H7 (cell line): ENCODE results near the gene SBF1. TPM values are rescaled to one million over a fixed set of nuclear protein-coding genes. Genes with fewer than 3 reads are reported as not detected.

ENCODE experiments used
- DNase-seq: peaks from one replicate; pipeline ENCODE4 v3.0.0; 2012
- H3K27me3 ChIP-seq: 2 replicates; pipeline ENCODE4 v1.6.0; 2011; ENCODE audit warnings: mild to moderate bottlenecking, low read length; ENCODE audit not compliant: control insufficient read depth, insufficient read depth
- H3K36me3 ChIP-seq: replicated peaks from 2 replicates; pipeline ENCODE4 v1.5.1; 2011; ENCODE audit warnings: low read length; ENCODE audit not compliant: control insufficient read depth, insufficient read depth
- H3K4me3 ChIP-seq: 2 replicates; pipeline ENCODE4 v1.5.1; 2011; ENCODE audit warnings: low read depth, mild to moderate bottlenecking, control low read depth, low read length, moderate library complexity; ENCODE audit not compliant: insufficient read depth
- total RNA-seq: library from RNA; depleted of rRNA; stranded (reverse); fragments of >200 nt; shearing (Covaris generic); gene quantifications from 2 replicates; pipeline ENCODE4 v1.2.3, GENCODE V29; 2014

The SBF1 gene
- total RNA-seq, 1 experiment from 2014 or later, result 53.8 TPM

DNA sequence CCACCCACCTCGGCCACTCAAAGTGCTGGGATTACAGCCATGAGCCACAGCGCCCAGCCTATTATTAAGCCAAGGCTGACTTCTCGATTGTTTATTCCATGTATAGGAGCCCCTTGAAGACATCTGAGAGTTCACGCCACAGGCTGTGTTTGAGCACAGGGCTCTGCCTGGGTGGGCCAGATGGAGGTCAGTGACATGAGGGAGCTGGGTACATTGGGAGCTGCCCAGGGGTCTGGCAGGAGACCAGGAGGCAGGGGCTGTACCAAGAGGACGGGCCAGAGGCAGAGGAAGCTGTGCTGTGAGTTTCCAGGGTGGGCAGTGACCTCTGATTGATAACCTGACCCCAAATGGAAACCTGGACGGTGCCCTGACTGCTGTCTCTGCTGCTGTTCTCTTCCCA is 27.3 kb upstream of the SBF1 start:
- Histone ChIP-seq H3K4me3 (no peak overlapping the region), H3K27me3 (no peaks in the 10 kb centered on the region), H3K36me3 (no peaks in the 10 kb centered on the region; the same call in 1 of the 2 replicates)
- no peak for DNase-seq

DNA sequence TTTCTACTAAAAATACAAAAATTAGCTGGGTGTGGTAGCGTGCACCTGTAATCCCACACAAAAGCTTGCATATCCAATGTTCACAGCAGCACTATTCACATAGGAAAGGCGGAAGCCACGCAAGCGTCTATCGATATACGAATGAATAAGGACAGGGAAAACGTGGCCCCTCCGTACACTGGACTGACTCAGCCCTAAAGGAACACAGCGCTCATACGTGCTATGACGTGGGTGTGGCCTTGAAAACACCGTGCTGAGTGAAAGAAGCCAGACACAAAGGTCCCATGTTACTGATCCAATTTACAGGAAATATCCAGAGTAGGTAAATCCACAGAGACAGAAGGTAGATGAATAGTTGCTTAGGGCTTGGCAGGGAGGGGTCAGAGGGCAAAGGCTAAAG is 25.6 kb upstream of the SBF1 start:
- Histone ChIP-seq H3K27me3 (no peaks in the 10 kb centered on the region), H3K4me3 (no peak overlapping the region), H3K36me3 (no peaks in the 10 kb centered on the region; the same call in 1 of the 2 replicates)
- no peak for DNase-seq

DNA sequence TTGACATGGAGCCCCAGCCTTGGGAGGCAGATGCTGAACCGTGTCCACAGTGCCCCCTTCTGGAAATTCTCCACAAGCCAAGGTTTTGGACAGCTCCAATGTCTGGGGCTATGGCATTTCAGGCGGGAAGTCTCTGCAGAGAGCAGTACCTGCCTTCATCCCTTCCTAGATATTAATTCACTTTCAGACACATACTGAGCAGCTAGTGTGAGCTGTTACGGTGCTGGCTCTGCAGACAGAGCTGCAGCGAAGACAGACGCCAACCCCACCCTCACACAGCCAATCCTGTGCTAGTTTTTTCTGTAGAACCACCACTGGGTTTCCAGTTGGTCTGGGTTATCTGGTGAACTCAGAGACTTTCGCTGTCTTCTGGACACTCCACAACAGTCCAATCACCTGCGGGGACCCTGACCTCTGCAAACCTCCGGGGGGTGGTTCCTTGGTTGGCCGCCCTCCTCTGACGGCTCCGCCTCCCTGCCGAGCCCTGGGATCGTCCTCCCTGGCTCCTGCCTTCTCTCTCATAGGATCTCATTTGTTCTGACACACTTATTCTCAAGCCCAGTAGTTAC is 23.6 kb upstream of the SBF1 start:
- no peaks in the 10 kb centered on the region for H3K36me3 ChIP-seq
- no peak overlapping the region for H3K4me3 ChIP-seq
- peak; percentile 90 for DNase-seq
- H3K27me3 ChIP-seq, result no peaks in the 10 kb centered on the region

DNA sequence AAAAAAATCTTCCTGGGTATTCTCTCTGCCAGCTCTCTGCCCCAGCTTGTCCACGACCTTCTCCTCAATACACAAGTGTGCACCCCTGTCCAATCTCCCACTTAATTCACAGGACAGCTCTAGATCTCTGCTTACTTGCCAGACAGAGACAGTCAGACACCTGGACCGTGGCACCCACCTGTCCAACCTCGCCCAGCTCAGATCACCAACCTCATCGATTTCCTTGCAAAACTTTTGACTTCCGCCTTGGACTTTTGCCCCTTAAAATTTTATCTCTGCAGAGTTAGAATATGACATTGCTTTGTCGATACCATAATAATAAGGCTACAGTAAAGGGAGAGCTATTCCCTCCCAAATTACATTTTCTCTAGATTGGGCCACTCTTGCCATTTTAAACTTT is 22.3 kb upstream of the SBF1 start:
- H3K27me3 ChIP-seq, result no peaks in the 10 kb centered on the region
- no peak overlapping the region for H3K4me3 ChIP-seq
- H3K36me3 ChIP-seq, result no peaks in the 10 kb centered on the region
- DNase-seq, result no peak

DNA sequence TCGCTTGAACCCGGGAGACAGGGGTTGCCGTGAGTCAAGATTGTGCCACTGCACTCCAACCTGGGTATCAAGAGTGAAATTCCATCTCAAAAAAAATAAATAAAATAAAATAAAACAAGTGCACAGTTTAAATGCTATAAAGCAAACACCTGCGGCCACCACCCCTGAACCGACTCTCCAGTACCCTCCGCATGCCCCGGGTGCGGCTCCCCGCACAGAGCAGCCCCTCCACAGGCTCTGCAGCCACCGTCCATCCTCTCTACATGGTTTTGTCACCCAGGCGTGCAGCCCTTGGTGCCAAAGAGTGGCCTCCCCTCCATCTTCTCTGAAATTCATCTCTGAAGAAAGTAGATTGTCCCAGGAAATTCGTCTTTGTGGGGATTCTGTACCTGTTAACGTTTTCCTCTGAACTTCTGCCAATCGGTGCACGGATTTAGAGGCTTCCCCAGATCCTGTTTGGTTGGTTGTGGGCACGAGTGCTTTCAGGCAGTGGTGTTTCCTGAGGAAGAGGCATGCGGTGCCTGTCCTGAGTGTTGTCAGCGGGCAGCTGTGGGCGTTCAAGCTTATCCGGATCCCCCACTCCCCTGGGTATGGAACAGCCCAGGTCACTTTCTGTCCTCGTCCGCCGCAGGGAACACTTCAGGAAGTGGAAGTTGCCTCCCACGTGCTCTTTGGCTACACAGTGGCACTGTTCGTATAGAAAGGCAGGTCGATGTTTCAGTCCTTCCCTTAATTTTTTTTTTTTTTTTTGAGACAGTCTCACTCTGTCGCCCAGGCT is 15.9 kb upstream of the SBF1 start:
- DNase-seq, result no peak
- Histone ChIP-seq H3K4me3 (no peak overlapping the region), H3K27me3 (no peaks in the 10 kb centered on the region), H3K36me3 (no peaks in the 10 kb centered on the region)

DNA sequence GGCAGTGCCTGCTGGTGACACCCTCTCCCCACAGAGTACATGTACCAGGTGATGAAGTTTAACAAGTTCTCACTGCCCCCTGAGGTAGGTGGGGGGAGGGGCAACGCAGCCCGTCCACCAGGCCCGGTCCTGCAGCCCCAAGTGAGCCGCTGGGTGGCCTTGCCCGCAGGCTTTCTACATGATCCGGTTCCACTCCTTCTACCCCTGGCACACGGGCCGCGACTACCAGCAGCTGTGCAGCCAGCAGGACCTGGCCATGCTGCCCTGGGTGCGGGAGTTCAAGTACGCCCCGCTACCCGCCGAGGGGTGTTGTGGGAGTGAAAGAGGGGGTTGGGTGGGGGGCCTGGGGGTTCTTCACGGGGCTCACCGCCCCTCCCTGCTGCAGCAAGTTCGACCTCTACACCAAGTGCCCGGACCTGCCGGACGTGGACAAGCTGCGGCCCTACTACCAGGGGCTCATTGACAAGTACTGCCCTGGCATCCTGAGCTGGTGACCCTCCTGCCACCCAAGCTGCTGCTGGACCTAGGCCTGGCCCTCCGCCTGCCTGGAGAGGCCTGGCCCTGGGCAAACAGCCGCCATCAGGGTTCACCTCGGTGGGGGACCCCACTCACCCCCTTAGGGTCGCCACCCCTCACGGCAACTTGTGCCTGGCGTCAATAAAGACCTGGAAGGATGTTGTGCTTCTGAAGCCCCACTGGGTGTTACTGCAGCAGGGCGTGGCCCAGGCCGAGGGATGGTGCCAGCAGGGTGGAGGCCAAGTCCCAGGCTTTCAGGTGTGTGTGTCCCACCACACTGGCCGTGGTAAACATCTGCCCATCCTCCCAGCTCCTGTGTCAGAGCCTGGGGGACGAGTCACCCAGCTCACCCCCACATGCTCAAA is 14.8 kb upstream of the SBF1 start:
- Histone ChIP-seq H3K4me3 (no peak overlapping the region), H3K36me3 (no peaks in the 10 kb centered on the region), H3K27me3 (no peaks in the 10 kb centered on the region)
- peak; percentile 78 for DNase-seq

- no peaks in the 10 kb centered on the region for H3K27me3 ChIP-seq
- no peak overlapping the region for H3K4me3 ChIP-seq
- DNase-seq, result no peak
- H3K36me3 ChIP-seq, result no peaks in the 10 kb centered on the region
These were observed 14.1 kb upstream of the SBF1 start for GRCh38 chr22:50488886-50489285.

- Histone ChIP-seq H3K36me3 (no peaks in the 10 kb centered on the region), H3K4me3 (no peak overlapping the region), H3K27me3 (no peaks in the 10 kb centered on the region)
- no peak for DNase-seq
These were observed 13.3 kb upstream of the SBF1 start for GRCh38 chr22:50488006-50488677.

DNA sequence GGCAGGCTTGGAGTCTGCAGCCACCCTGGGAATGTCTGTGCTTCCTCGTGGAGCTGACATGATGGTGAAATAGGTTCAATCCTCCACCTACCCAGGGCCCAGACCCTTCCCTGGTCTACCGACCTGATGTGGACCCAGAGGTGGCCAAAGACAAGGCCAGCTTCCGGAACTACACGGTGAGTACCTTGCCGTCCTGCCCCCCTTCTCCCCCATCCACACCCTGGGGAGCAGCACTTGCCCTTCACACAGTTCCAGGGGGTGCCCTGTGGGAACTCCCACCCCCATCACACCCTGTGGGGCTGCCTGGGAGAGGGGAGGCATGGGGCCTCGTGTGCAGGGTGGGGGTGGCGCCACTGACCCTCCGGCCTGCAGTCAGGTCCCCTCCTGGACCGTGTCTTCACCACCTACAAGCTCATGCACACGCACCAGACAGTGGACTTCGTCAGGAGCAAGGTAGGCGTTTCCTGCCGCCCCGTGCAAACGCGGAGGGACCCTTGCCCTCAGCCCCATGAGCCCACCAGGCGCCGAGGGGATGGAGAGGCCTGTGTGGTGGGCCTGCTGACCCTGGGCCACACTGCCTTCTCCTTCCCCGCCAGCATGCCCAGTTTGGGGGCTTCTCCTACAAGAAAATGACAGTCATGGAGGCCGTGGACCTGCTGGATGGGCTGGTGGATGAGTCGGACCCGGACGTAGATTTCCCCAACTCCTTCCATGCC is 12.6 kb upstream of the SBF1 start:
- no peaks in the 10 kb centered on the region; the same call in 1 of the 2 replicates for H3K36me3 ChIP-seq
- no peak for DNase-seq
- no peaks in the 10 kb centered on the region for H3K27me3 ChIP-seq
- H3K4me3 ChIP-seq, result no peak overlapping the region

DNA sequence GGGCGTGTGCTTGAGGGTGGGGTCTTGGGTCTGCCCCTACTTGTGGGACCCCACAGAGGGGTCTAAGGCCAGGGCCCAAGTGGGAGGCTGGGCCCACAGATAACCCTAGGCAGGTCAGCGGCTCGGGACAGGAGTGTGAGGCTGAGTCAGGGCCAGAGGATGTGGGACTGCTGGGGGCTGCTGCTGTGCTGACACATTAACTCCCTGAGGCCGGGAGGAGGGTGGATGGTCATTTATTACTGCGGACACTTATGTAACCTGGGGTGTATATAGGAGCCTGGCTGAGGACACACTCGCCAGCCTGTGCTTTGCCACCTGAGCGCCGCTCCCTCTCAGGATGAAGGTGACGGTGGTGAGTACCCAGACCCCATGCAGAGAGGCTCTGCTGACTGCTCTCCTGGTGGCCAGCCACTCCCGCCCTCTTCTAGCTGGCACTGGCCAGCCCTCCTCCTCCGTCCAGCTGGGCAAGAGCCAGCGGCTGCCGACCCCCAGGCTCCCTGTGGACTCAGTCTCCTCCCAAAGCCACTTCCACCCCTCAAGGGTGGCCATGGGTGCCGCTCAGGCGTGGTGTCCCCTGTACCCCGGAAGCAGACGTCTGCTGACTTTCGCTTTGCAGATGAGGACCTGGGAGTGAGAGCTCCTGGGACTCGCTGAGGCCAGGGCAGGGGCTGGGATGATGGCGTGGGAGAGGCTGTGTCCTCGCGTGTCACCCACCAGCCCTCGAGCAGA is 11.9 kb upstream of the SBF1 start, which contains the start of gene MIOX:
Gene MIOX, plus strand, starts transcription at position 299 of the 729 bp plus-strand sequence. Its CDS starts 39 bp downstream, at position 338.
- H3K36me3 ChIP-seq, result no peaks in the 10 kb centered on the region; the same call in 1 of the 2 replicates
- no peak for DNase-seq
- no peak within 1 kb of the TSS for H3K4me3 ChIP-seq
- H3K27me3 ChIP-seq, result no peaks in the 10 kb centered on the region; the same call in 1 of the 2 replicates

DNA sequence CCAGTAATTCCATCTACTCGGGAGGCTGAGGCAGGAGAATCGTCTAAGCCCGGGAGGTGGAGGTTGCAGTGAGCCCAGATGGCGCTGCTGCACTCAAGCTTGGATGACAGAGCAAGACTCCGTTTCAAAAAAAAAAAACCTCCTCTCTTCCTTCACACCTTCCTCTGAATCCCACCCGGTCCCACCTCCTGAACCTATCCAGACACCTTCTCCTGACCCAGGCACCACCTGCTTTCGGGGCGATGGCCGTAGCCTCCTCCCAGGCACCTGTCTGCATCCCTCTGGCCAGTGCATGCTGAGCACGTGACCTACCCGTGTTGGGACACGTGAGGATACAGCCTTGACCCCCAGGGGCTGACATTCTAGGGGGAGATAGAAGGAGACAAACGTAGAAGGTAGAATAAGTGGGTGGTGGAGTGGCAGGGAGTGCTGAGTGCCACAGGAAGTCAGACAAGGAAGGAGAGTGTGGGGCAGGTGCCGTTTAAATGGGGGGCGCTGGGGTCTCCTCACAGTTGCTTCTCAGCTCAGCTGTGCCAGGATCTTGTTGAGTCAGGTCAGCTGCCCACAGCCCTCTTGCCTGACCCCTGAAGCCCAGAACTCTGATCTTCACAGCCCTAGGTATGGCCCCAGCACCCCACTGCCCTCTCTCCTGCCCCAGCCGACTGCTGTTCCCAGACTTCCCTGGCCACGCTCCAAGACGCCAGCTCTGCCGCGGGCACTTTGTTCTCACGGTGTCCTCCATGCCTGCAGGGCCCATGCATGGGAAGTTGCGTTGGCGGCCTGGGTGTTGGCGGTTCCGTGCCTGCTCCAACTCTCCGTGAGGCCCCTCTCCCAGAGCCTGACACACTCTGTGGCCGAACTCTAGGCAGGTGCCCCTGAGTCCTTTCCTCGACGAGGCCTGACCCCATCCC is 10.6 kb upstream of the SBF1 start:
- Histone ChIP-seq H3K36me3 (no peaks in the 10 kb centered on the region; the same call in 1 of the 2 replicates), H3K27me3 (peaks cover 7% of the 10 kb centered on the region), H3K4me3 (no peak overlapping the region)
- no peak for DNase-seq

- no peak for DNase-seq
- peaks cover 17% of the 10 kb centered on the region for H3K27me3 ChIP-seq
- no peaks in the 10 kb centered on the region; the same call in 1 of the 2 replicates for H3K36me3 ChIP-seq
- no peak overlapping the region for H3K4me3 ChIP-seq
These were observed 9.4 kb upstream of the SBF1 start for GRCh38 chr22:50483977-50484853.
